Cardiac muscle cell (in vitro differentiated cells and primary cell): ENCODE results near the gene CENPX. TPM values are rescaled to one million over a fixed set of nuclear protein-coding genes. Genes with fewer than 3 reads are reported as not detected.
A peak's percentile ranks its signal among the peaks of the same experiment; 100 is the strongest.

Source experiments
- DNase-seq, 2 donors: peaks; one replicate each; pipeline versions ENCODE4 v3.0.0 to v3.0.0-alpha.2; 2010 to 2017; ENCODE audit warnings: low read depth in 1 of 2, low spot score in 1 of 2
- H3K27ac ChIP-seq: fragments of 200-600 bp; sonication (generic); 2 replicates; pipeline ENCODE4 v1.5.1; 2016
- H3K27me3 ChIP-seq: fragments of 200-600 bp; sonication (generic); 2 replicates; pipeline ENCODE4 v1.6.0; 2016; ENCODE audit warnings: control low read depth
- H3K36me3 ChIP-seq: fragments of 200-600 bp; sonication (generic); 2 replicates; pipeline ENCODE4 v1.5.1; 2016; ENCODE audit warnings: control low read depth
- H3K4me1 ChIP-seq: fragments of 200-600 bp; sonication (generic); 2 replicates; pipeline ENCODE4 v1.8.1; 2017; ENCODE audit warnings: low read depth, mild to moderate bottlenecking, mixed run types
- H3K4me3 ChIP-seq: fragments of 200-600 bp; sonication (generic); 2 replicates; pipeline ENCODE4 v1.5.1; 2016; ENCODE audit warnings: mild to moderate bottlenecking
- H3K9me3 ChIP-seq: fragments of 200-600 bp; sonication (generic); 2 replicates; pipeline ENCODE4 v1.5.1; 2017; ENCODE audit warnings: low read depth, mild to moderate bottlenecking, control low read depth
- polyA plus RNA-seq: library from polyadenylated mRNA; unstranded; fragments of >200 nt; fragmentation: Nextera tagmentation; extraction: Ambion mirVana; gene quantifications from 2 replicates; pipeline ENCODE4 v1.2.1, GENCODE V29; 2016
- total RNA-seq: library from RNA; depleted of rRNA; stranded (reverse); fragments of >200 nt; gene quantifications from 2 replicates; pipeline ENCODE4 v1.2.3, GENCODE V29; 2016
- TF ChIP-seq, protein P1 (sequence below): IDR thresholded peaks from 2 replicates; pipeline ENCODE4 v1.5.1; 2012; ENCODE audit warnings: low read depth, mild to moderate bottlenecking, low read length

Gene CENPX
- total and polyA plus RNA-seq, 2 experiments from 2014 or later, result 82.9 to 129 TPM

DNA sequence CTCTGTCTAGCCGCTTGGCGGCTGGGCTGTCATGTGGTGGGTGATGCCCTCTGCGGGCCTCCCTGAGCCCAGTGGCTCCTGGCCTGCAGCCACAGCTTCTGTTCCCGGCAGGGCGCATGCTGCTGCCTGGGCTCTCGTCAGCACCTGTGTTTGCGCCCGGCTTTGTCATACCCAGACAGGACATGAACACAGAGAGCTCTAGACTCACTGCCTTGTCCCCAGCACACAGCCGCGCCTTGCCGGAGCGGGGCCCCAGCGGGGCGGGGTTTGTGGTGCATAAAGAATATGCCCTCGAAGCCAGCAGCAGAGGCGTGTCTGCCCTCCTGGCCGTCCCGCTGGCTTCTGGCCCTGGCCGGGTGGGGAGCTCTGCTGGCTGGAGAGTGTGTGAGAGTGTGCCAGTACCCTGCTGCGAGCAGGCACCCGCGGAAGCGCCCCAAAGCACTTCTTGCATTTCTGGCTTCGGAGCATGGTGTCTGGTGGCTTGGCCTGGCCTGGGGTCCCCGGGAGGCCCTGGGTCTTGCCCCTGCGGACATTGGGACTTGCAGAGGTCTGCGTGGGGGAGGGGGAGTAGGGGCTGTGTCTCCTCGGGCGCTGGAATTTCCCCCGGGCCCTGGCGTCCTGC, 30.9 kb downstream of the CENPX start:
- peak; percentile 25 to 60 for DNase-seq
- Histone ChIP-seq H3K36me3 (no peaks in the 10 kb centered on the region), H3K27me3 (no peaks in the 10 kb centered on the region), H3K4me1 (peaks cover 7% of the 10 kb centered on the region), H3K9me3 (no peaks in the 10 kb centered on the region), H3K27ac (peak overlapping the region; percentile 39), H3K4me3 (no peak overlapping the region)
- TF ChIP-seq, protein P1, sequence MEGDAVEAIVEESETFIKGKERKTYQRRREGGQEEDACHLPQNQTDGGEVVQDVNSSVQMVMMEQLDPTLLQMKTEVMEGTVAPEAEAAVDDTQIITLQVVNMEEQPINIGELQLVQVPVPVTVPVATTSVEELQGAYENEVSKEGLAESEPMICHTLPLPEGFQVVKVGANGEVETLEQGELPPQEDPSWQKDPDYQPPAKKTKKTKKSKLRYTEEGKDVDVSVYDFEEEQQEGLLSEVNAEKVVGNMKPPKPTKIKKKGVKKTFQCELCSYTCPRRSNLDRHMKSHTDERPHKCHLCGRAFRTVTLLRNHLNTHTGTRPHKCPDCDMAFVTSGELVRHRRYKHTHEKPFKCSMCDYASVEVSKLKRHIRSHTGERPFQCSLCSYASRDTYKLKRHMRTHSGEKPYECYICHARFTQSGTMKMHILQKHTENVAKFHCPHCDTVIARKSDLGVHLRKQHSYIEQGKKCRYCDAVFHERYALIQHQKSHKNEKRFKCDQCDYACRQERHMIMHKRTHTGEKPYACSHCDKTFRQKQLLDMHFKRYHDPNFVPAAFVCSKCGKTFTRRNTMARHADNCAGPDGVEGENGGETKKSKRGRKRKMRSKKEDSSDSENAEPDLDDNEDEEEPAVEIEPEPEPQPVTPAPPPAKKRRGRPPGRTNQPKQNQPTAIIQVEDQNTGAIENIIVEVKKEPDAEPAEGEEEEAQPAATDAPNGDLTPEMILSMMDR, result no peak

DNA sequence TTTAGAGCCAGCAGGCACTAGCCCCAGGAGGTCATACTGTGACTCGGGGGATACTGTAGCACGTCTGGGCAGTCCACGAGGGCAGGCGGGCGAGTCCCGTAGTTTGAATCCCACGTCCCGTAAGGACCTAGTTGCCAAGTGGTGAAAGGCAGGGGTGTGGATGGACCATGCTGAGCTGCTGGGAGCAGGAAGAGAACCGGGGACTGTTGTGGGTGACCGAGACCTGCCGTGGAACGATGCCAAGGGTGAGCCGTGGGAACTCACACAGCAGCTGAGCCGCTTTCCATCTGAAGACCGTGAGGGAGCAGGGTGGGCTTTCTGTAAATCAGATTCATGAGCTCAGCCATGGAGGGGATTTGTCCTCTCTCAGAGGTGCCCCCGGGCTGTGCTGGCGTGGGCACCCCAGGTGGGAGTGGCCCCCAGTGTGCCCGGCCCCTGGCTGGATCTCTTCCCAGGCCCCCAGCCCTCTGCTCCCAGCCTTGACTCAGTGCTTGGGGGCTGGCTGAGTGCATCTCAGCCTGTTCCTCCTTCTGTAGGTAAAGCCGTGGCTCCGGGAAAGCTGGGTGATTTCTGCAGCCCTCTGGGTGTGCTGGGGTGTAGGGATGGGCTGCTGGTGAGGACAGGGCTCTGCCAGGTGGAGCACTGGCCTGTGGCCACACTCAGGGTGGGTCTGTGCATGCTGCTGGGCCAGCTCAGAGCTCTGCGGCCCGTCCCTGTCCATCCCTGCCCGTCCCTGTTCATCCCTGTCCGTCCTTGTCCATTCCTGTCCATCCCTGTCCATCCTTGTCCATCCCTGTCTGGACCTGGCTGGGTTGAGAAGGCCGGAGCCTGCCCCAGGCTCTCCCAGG, 31.6 kb downstream of the CENPX start:
- peaks cover 7% of the 10 kb centered on the region for H3K4me1 ChIP-seq
- H3K4me3 ChIP-seq, result no peak overlapping the region
- no peak overlapping the region for H3K27ac ChIP-seq

DNA sequence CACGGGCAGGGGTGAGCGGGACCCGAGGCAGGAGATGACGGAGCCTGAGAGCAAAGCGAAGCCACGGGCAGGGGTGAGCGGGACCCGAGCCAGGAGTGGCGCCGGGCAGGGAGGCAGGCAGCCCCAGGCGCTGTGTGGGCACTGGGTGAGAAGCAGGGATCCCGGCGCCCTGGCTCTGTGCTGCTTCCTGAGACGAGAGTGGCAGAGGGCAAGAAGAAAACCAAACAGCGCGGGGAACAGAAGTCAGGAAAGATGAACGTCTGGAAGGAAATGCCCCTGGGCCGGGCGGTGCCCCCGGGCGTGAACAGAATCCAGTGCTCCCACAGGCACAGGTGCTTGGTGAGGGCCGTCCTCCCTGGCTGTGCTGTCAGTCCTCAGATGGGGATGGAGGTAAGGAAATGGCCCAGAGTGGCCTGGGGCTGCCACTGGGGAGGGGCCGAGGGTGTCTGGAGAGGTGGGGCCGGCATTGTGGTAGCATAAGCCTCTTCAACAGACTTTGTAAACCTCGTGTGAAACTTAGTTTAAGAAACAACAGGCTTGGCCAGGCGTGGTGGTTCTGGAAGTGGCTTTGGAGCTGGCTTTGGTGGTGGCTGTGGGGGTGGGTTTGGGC, 35.4 kb downstream of the CENPX start:
- Histone ChIP-seq H3K27me3 (no peaks in the 10 kb centered on the region), H3K36me3 (peaks cover 5% of the 10 kb centered on the region), H3K4me1 (peaks cover 7% of the 10 kb centered on the region), H3K9me3 (no peaks in the 10 kb centered on the region), H3K4me3 (no peak overlapping the region), H3K27ac (no peak overlapping the region)
- DNase-seq, result no peak
- TF ChIP-seq, protein P1, result no peak

More for the DNA sequence above, 31.6 kb downstream of the CENPX start:
- no peaks in the 10 kb centered on the region for H3K36me3 ChIP-seq
- H3K9me3 ChIP-seq, result no peaks in the 10 kb centered on the region
- TF ChIP-seq, protein P1, result no peak
- no peak for DNase-seq
- H3K27me3 ChIP-seq, result no peaks in the 10 kb centered on the region

DNA sequence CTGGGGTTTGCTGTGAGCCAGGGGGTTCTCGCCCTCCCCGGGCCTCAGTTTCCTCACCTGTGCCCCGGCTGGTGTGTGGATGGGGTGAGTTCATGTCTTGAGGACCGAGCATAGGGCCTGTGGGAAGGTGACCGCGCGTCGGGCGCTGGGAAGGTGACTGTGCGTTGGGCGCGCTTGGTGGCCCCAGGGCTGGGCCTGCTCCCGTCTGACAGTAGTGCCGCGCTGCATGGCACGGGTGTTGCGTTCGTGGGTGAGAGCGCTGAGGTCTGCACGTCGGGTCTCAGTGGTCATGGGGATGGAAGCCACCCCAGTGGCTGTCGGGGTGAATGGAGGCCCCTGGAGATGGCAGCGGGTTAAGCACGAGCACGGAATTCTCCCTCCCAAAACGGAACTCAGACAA, 36.1 kb downstream of the CENPX start:
- H3K9me3 ChIP-seq, result no peaks in the 10 kb centered on the region
- DNase-seq, result no peak
- no peak overlapping the region for H3K27ac ChIP-seq
- H3K36me3 ChIP-seq, result peaks cover 5% of the 10 kb centered on the region
- TF ChIP-seq, protein P1, result no peak
- H3K4me1 ChIP-seq, result peaks cover under 1% of the 10 kb centered on the region
- no peaks in the 10 kb centered on the region for H3K27me3 ChIP-seq
- H3K4me3 ChIP-seq, result no peak overlapping the region

DNA sequence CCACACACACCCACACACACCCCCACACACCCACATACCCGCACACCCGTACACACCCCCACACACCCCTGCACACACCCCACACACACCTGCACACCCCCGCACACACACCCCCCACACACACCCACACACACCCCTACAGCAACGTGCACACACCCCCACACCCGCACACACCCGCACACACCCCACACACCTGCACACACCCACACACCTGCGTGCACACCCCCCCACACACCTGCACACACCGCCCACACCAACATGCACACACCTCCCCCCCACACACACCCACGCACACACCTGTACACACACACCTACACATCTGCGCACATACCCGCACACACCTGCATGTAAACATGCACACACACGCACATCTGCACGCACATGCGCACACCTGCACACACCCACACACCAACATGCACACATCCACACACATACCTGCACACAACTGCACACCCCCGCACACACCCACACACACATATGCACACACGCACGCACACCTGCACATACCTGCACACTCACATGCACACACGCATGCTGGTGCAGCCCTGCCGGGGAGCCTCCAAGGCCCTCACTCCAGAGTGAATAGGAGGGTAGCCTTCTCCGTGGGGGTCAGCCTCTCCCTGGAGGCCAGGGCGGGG, 37.8 kb downstream of the CENPX start:
- Histone ChIP-seq H3K27me3 (no peaks in the 10 kb centered on the region), H3K27ac (no peak overlapping the region), H3K36me3 (peaks cover 5% of the 10 kb centered on the region), H3K4me3 (no peak overlapping the region), H3K9me3 (no peaks in the 10 kb centered on the region), H3K4me1 (no peaks in the 10 kb centered on the region)
- no peak for DNase-seq
- TF ChIP-seq, protein P1, result no peak
